ENCODE results near the gene CLEC20A.
"Not testable (repeated sequence)": the region's sequence is repeated elsewhere in the genome, so short reads cannot be mapped to it uniquely, and the experiment has no call there.

The CLEC20A gene

DNA sequence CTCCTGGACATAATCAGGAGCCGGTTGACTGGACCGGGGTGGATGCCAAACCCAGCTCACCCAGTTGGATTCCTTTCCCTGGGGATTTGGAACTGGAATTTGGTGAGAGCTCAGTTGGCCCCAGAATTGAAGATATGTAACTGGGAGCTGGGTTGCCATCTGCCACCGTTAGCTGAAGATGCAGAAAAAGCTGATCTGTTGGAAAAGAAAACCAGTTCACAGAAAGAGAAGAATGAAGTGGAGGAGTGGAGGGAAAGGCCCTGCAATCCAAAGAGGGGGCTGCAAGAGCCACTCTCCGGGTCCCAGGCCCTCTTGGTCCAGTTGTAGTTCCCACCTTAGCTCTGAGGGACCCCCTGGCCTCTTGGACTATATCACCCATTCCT lies 32.2 kb upstream of the CLEC20A start:
- no peak for DNase-seq

DNA sequence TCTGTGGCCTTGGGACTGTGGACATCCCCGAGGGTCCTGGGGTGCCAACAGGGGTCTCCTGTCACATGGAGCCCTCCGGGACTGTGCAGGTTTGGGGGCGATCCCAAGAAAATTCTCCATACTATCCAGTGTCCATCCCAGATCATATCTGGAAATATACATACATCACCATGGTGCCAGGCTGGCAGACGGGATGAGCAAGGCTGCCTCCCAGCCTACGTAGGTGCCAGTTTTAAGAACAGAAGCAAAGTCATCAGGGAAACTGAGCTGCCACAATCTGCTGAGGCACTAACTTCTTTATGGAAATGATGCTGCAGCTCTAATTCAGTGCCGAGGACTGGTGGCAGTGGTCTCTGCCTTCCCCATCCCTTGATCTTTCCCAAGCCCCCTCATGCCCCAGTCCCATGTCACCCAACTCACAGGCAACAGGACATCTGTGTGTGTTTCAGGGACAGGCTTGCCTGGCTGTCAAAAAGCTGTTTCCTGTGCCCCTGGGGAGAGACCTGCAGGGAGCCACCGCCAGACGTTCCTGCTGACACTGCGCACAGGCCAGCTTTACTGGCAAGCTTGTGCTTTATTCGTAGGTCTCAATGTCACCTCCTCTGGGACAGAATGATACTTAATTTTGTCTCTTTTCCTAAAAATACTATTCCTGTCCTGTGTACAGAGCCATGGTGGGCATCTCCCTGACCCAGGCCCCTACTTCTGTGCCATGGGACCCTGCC lies 31.6 kb upstream of the CLEC20A start:
- no peak for DNase-seq

DNA sequence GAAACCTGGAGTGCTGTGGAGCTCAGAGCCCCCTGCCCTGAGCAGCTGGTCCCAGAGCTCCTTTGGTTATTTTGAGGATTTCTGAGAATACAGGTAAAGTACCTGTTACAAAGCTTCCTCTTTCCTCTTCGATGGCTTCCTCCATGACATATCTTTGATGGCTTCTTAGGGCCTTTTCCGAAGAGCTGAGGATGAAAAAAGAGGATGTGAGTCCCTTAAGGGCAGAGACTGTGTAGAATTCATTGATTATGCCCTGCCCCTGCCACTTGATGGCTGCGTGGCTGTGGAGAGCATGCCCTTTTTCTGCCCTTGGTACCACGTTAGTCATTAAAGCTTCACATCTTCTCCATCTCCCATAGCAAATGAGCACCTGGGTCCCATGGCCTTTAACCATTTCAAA lies 30.4 kb upstream of the CLEC20A start:
- DNase-seq: no peak

DNA sequence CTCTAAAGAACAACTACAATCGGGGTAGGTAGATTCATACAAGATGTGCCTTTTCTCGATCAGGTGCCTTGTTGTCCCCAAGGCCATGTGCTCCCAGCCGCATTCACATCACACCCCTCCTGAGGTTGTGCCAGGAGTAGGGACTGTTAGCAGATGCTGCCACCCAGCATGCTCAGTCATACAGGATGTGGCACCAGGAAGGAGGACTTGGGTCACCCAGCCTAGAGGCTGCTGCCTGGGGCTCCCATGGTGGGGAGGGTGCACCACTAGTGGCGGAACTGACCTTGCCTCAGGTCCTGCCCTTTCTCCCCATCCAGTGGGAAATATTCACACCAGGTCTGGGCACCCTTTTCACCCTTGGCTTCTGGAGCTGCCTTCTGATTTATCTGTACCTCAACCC lies 24.5 kb upstream of the CLEC20A start:
- DNase-seq: no peak

DNA sequence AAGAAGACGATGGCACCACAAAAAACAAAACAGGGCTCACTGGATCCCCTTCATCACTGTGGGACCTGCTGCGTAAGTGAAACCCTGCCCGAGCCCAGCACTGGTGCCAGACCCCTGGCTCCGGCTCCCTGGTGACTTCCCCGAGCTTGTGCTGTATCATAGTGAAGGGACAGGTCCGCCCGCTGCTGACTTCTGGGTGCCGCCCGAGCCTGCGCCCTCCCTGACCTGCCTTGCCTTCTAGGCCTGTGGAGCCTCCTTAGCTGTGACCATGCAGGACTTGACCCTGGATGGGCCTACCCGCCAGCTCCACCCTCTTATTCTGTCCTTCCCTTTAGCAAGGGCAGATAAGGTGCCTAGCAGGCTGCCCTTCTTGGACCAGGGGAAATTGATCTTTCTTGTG lies 24.0 kb upstream of the CLEC20A start:
- no peak for DNase-seq

DNA sequence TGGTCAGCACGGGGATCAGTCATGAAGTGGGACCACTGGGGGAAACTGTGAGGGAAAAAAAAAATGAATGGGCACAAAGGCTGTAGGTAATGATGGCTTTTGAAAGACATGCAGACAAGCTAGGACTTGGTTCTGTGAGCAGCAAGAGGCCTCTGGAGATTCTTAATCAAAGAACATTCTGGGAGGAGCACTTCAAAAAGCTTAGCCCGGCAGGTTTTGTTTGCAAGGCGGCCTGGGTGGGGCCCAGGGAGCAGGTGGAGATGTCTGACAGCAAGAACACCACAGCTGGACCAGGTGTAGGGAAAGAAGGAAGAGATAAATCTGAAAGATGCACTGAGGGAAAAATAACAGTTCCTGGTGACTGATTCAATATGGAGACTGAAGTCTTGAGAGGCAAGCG lies 22.1 kb upstream of the CLEC20A start:
- DNase-seq: peak; percentile 32

DNA sequence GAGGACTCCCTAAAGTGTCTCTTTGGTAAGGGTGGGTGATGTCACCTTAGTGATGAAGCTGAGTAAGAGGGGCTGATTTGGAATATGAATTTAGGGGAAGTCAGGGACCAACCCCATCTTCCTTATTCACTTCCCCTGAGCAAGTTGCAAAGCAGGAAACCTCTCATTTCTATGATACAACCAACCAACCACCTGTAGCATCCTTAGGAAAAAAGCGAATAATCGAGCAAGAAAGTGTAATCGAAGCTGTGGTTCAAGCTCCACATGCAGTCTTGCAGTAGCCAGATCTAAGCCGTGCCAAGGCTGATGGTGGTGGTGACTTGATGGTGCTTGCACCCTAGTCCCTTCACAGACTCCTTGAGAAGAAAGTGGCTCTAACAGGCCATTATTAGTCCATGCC lies 19.3 kb upstream of the CLEC20A start:
- no peak for DNase-seq

DNA sequence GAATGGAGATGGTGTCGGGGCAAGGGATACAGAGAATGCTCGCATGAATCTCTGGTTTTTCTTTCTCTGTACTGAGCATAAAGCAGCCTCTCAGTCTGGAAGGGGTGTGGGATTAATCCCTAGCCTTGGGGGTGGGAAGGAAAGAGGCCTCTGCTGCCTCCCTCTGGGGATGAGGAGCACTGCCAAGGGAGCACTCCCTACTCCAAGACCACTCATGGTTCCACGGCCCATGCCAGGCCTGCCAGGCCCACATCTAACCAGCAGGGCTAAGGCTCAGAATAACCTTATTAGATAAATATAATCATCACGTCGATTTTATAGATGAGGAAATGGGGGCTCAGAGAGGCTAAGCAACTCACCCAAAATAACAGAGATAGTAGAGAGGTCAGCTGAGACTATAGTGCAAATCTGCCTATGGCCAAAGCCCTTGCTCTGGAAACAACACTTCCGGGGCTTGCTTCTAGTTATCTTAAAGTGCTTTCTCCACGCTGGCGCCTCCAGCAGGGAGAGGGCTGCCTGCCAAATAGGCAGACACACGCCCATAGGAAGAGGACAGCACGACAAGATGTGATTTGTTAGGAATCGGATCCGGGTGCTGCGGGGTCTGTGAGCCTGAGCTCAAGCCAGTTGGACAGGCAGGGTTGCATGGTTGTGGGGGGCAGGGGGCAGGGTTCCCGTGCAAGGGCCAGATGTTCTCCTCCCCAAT lies 16.7 kb upstream of the CLEC20A start:
- DNase-seq: no peak

DNA sequence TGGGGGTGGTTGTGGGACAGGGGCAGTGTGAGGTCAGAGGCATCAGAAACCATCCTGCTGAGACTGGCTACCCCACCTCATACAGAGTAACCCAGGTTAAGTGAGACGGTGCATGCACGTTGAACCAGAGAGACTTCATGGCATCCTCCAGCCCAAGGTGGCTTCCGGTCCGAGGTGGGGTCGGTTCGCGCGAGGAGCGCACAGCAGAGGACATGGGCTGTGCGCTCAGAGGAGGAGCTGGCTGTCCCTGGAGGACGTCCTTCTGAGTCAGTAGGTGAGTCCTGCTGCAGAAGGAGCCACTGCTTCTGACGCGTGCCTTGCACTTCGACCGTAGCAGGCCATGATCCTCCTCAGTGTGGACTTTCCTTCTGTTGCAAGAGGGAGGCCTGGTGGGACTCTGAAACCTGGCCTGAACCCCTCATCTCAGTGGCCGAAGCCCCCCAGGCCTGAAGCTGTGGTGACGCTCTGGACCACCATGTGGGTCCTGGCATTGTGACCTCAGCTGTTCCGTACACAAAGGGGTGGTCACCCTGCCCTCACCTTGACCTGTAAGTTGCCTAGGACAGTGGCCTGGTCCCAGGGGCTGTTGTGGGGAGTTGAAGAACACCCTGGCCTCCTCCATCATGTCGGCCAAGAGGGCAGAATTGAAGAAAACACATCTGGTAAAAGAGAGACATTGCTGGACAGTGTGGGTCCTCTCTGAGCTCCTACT lies 16.0 kb upstream of the CLEC20A start, which contains the start of gene TEX35:
Gene TEX35, plus strand, starts transcription at position 544 of the 712 bp plus-strand sequence. Its CDS starts 80 bp downstream, at position 624.
- DNase-seq: no peak

DNA sequence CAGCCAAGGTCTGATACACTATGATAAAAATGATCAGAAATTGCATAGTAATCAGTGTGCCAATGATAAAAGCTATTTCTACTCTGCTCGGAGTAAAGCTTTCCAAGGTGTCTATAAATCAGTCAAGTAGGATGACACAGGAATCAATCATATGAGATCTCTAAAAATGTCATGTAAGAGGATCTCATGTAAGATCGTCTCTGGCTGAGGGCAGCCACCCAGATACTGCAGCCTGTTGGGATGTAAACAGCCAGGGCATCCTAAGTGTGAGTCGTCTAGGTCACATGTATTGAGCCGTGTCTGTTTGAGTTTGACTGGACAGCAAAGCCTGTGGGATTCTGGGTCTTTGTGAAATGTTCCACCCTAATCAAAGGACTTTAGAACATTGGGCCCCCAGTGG lies 13.4 kb upstream of the CLEC20A start:
- DNase-seq: no peak

DNA sequence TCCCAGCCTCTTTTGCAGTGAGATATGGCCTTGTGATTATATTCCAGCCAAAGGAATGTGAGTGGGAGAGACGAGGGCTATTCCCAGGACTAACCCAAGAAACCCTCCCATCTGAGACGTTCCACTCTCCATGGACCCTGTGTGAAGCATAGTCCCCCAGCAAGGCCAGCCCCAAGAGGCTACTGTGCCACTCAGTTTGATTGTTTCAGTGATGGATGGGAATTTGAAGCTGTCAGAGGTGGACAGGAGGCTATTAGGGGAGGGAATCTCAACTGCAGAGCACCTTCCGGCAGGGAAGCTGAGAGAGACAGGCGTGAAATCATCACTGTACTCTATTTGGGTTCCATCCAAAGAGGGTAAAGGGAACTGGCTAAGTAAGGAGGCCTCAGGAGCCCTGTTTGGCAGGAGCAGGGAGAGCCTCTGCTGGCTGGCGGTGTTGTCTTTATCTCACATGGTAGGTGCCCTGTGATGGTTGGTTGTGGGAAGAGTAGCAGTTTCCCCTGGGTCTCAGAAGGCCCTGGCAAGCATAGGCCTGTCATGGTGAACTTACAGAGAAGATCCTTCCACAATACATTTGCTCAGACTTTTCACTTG lies 12.7 kb upstream of the CLEC20A start:
- no peak for DNase-seq

DNA sequence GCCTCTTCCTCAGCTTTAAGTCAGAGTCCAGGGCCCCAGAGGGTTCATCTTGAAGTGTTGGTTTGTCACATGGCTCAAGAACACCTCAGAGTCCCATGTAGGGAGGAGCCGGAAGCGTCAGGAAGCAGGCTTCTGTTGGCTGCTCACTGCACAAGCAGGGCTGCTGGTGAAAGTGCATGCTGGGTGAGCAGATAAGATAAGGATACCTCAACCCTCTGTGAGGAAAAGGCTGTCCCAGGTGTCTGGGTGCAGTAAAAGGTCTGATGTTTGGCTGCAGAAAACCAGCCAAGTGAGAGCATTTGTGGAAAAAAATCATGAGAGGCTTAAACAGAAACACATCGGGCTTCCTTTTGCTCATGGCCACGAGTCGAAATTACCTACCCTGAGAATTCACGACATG lies 9.9 kb upstream of the CLEC20A start:
- no peak for DNase-seq

DNA sequence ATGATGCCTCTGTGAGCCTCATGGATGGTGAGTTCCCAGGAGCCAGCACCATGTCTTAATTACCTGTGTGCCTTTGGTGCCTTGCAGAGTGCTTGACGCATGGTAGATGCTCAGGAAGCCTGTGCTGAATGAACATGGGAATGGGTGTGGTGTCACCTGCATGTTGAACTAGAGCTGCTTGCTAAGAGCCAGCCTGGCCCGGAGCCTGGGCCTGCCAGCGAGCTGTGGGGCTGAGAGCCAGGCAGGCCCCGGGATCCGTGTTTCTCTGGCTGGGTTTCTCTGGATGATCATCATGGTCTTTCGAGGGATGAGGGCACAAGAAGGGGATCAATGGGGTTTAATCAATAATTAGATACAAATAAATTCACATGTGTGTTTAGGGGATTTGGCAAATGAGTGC lies 9.4 kb upstream of the CLEC20A start:
- no peak for DNase-seq

DNA sequence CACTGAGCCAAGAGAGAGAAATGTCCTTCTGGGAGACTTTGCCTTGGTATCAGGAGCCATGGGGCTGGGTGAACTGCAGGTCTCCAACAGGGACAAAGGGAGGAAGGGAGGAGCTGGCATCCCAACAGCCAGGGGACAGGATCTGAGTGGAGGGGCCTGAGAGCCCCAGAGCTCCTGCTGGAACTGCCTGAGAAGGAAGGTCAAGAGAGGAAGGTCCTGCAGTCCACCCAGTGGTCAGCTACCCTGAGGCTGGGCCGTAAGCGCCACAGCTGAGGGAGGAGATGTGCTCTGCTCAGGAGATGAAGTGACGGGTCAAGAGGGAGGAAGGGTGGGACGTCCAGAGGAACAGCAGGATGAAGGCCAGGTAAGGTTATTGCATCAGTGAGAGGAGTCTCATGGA lies 7.5 kb upstream of the CLEC20A start:
- DNase-seq: no peak

DNA sequence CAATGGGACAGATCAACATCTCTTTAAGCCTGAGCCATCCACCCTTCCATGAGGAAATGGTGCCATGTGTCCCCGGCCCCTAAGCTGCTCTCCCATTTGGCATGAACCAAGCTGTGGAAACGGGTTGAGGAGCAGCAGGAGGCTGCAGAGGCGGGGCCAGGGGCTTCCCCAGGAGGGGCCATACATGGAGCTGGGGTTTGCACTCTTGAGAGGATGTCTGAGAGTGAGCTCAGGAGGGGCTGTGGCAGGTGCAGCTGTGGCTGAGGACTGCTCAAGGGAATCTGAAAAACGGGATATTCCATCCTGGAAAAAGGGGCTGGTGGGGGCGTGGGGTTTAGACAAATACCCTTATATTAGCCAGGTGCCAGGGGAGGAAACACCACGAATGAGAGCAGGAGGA lies 7.1 kb upstream of the CLEC20A start:
- DNase-seq: no peak

DNA sequence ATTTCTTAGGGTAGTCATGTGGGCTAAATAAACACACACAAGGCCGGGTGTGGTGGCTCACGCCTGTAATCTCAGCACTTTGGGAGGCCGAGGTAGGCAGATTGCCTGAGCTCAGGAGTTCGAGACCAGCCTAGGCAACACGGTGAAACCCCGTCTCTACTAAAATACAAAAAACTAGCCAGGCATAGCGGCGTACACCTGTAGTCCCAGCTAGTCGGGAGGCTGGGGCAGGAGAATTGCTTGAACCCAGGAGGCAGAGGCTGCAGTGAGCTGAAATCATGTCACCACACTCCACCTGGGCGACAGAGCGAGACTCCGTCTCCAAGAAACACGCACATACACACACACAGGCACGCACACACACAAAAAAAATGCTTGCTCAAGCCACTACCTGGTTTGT lies 6.6 kb upstream of the CLEC20A start:
- DNase-seq: not testable (repeated sequence)

DNA sequence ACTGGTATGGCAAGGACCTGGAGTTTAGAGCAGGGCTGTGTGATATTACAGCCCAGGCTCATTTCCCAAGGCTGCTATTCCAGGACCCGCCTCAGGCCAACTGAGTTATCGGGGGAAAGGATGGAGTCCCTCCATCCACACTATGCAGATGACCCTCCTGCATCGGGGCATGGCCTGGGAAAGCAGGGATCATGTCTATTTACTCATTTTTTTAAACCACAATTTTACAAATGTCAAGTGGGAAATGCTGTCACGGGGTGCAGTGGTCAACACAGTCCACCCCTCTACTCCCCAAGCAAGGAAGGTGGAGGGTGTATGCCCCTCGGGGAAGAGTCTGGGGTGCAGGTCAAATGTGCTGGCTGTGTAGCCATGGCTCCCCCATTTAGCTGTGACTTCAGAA lies 6.1 kb upstream of the CLEC20A start:
- no peak for DNase-seq

DNA sequence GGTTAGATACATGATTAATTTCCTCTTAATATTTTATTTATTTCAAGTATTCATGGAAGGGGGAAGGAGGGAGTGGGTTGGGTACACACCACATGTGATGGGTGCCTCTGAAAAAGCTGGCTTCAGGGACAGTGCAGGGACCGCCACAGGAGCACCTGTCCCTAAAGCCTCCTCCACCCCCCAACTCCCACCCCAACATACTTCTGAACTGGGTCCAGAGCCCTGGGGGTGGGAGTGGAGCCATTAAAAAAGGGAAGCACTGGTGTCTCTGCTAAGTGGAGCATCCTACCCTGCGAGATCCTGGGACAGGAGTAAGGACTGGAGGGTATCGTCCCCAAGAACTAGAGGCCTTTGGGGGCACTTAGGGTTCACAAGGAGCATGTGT lies 5.6 kb upstream of the CLEC20A start:
- no peak for DNase-seq

DNA sequence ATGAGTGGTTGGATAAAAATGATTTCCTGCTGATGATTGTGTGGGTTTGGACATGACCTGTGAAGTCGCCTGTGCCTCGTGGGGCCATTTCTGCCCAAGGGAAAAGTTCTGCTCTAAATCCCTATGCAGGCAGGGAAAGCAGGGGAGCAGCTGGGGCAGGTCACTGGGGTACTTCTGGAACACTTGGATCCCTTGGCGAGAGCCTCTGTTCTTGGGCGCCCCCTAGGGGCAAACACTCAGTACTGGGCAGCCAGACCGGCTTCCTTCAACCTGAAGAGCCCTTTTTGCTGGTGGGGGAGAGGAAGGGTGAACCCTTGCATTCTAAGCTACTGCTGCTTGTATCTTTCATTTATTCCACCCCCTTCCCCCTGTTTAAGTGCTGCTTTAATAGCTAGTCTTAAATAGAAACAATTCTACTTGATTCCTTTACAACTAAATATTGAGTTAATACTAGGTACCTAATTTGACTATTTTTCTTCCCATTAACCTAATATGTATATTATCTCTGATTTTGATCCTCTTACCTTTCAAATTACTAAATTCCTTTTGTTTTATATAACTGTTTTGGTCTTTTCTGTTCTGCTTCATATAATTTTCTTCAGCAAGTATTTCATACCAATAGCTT lies 5.1 kb upstream of the CLEC20A start:
- DNase-seq: peak; percentile 65

DNA sequence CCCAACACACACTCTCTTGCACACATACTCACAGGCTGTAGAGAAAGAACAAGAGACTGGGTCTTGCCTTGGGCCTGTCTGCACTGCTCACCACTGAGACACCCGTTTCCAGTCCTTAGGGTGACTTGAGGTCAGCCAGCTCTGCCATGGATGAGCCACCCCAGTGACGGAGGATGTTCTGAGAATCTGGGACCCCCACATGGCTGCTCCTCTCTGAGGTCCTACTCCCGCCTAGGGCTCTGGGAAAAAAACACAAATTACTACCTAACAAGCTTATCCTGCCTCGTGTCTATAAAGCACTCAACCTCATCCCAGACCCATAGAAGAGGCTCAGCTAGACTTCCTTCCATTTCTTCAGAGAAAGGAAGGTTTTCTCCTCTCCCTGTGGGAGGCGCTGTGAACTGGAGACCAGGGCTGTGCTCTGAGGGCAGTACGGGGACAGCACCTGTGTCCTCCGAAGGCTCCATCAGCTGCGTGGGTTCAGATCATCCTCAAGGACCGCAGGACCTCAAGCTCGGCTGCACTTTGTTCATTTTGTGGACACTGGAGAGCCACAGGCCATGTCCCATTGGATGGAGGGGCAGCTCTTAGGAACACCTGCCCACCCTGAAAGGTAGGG lies 4.3 kb upstream of the CLEC20A start:
- DNase-seq: no peak

DNA sequence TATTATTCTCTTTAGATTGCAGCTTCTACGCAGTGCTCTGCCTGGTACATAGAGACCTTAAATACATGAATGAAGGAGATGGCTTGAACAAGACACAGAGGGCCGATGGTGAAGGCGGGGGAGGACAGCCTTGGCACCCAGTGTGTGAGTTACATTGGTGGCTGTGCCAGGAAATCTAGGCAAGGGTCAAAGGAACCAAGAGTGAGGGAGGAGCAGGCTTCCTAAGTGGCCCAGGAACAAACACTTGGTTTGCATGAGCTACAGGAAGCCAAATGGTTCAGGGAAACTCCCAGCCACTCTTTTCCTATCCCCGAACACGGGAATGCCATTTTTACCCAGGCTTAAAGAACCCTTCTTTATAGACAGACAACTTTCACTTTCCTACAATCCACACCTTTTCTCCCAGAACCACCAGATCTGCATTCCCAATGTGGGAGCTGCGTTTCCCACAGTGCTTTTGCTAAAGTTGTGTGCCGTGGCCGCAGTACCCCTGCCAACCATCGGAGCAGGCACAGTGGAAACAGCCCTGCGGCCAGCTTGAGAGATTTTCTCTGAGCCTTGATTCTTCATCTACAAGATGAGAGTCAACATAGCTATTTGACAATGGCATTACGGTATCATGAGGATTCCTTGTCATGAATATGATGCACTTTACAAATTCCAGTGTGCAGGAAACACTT lies 3.5 kb upstream of the CLEC20A start:
- DNase-seq: no peak
